Left renal cortex interstitium (tissue), 4 donors: Measurements from ENCODE around the gene LTN1. TPM values are rescaled to one million over a fixed set of nuclear protein-coding genes. Genes with fewer than 3 reads are reported as not detected.
"Not testable (repeated sequence)": the region's sequence is repeated elsewhere in the genome, so short reads cannot be mapped to it uniquely, and the experiment has no call there.

Experiments used
- DNase-seq, 4 donors: peaks; one replicate each; pipeline ENCODE4 v3.0.0-alpha.2; 2013; ENCODE audit warnings: low read depth in 4 of 4, low spot score in 2 of 4, missing footprints in 1 of 4
- polyA plus RNA-seq, 4 donors: library from polyadenylated mRNA; unstranded; fragments of 120-200 nt; gene quantifications; one replicate each; pipeline ENCODE4 v1.2.1, GENCODE V29; 2013; ENCODE audit not compliant: insufficient read length in 4 of 4

LTN1 gene, protein sequence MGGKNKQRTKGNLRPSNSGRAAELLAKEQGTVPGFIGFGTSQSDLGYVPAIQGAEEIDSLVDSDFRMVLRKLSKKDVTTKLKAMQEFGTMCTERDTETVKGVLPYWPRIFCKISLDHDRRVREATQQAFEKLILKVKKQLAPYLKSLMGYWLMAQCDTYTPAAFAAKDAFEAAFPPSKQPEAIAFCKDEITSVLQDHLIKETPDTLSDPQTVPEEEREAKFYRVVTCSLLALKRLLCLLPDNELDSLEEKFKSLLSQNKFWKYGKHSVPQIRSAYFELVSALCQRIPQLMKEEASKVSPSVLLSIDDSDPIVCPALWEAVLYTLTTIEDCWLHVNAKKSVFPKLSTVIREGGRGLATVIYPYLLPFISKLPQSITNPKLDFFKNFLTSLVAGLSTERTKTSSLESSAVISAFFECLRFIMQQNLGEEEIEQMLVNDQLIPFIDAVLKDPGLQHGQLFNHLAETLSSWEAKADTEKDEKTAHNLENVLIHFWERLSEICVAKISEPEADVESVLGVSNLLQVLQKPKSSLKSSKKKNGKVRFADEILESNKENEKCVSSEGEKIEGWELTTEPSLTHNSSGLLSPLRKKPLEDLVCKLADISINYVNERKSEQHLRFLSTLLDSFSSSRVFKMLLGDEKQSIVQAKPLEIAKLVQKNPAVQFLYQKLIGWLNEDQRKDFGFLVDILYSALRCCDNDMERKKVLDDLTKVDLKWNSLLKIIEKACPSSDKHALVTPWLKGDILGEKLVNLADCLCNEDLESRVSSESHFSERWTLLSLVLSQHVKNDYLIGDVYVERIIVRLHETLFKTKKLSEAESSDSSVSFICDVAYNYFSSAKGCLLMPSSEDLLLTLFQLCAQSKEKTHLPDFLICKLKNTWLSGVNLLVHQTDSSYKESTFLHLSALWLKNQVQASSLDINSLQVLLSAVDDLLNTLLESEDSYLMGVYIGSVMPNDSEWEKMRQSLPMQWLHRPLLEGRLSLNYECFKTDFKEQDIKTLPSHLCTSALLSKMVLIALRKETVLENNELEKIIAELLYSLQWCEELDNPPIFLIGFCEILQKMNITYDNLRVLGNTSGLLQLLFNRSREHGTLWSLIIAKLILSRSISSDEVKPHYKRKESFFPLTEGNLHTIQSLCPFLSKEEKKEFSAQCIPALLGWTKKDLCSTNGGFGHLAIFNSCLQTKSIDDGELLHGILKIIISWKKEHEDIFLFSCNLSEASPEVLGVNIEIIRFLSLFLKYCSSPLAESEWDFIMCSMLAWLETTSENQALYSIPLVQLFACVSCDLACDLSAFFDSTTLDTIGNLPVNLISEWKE (N-terminal part only)
- polyA plus RNA-seq, result 10 to 100 TPM; 31.0 to 40.1 (median 34.0) TPM

DNA sequence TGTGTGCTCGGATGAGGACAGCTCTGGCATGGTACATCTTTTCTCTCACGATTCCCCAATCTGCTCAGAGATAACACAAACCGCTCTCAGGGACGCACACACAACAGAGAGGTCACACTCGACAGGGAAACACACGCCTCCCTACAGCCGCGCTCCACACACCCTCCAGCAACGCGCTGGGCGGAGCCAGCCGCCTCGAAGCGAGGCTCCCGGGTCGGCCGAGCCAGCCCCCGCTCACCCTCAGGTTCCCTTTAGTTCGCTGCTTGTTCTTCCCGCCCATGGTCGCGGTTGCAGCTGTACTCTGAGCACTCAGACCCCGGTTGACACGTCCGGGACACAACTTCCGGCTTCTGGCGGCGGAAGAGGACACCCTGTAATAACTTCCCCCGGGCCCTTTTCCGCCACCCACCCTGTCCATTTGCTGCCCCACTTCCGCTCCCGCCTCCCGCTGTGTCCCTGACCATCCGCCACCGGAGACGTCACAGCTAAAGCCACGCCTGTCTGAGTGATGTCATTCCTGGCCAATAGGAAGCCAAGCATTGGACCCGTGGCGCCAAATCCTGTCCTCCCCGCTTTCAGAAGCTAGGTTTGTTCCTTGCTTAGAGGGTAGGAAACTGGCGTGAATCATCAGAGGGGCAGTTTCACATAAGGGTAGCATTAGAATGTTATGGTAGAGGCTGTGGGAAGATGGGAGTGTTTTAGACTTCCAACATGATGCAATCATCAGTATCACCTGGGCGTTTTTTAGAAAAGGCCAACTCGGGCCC, at the start of gene LTN1:
Gene LTN1 (minus strand): TSS at position 352 of the 767 bp plus-strand sequence. CDS start 72 bp downstream, at position 280.
- DNase-seq, result peak; percentile 96 to 99 (median 98)

- DNase-seq, result no peak
Measured at GRCh38 chr21:29034678-29035077, 42.0 kb upstream of the LTN1 start.

- DNase-seq, result no peak
Measured at GRCh38 chr21:29033871-29034270, 41.2 kb upstream of the LTN1 start.

DNA sequence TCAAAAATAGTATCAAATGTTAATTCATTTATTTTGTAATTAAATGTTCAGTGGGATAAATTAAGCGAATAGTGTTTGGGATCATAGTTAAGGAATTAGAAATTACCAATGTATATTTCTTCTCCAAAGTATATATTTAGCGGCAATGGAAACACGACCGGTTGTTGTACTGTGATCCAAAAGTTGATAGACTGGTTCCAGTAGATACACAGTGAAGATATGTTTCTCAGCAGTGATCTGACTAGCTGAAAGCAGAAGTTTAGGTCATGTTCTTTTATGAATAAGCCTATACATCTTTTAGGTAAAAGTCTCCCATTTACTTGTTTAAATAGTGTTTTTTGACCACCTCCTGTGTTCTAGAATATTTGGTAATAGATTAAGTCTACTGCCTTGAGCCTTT, 40.6 kb upstream of the LTN1 start:
- no peak for DNase-seq

- DNase-seq, result no peak
Measured at GRCh38 chr21:29030909-29031308, 38.2 kb upstream of the LTN1 start.

DNA sequence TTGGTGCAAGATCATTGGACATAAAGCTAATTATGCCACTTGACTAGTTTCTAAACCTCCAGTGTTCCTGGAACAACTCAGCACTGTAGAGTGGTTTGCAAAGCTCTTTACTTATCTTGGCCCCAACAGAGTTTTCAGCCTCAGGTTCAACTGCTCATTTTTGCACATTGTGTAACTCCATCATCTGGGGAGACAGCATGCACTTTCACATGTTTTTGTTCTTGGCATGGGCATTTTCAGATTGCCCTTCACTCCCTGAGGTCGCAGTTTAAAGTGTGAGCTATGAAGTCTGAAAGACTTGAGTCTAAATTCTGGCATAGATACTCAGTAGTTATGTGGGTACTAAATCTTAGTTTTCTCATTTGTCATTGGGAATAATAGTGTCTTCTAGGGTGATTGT, 36.8 kb upstream of the LTN1 start:
- DNase-seq, result no peak

- DNase-seq, result no peak
Measured at GRCh38 chr21:29025328-29025713, 32.6 kb upstream of the LTN1 start.

GRCh38 chr21:29024474-29025327, 32.0 kb upstream of the LTN1 start, which contains the start of gene USP16:
Gene USP16, plus strand, starts transcription at chr21:29024668. Its CDS starts 3,246 bp downstream, at chr21:29027914.
- DNase-seq, result peak; percentile 97 to 100 (median 99)

GRCh38 chr21:29022166-29022565, 29.5 kb upstream of the LTN1 start:
- no peak for DNase-seq

GRCh38 chr21:29018540-29018939, 25.9 kb upstream of the LTN1 start:
- DNase-seq, result no peak

DNA sequence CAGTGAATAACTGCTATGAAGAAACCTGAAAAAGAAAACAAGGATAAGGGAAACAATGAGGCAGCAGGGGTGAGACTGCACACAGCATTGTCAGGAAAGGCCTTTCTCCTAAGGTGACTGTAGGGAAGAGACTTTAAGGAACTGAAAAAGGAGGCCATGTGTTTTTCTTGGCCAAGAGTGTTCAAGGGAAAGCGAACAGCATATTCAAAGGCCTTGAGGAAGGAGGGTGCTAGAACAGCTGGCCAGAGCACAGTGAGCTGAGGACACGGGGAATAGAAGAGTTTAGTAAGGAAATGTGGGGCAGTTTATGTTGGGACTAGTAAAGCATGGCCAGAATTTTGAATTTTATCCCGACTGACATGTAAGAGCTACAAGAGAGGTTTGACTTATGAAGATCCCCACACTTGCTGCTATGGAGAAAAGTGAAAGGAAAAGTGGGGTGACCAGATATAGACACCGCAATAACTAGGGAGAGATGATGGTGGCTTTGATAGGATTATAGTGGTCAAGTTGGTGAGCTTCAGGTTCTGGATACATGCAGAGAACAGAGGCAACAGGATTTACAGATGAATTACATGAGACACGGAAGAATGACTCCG, 25.1 kb upstream of the LTN1 start:
- no peak for DNase-seq

DNA sequence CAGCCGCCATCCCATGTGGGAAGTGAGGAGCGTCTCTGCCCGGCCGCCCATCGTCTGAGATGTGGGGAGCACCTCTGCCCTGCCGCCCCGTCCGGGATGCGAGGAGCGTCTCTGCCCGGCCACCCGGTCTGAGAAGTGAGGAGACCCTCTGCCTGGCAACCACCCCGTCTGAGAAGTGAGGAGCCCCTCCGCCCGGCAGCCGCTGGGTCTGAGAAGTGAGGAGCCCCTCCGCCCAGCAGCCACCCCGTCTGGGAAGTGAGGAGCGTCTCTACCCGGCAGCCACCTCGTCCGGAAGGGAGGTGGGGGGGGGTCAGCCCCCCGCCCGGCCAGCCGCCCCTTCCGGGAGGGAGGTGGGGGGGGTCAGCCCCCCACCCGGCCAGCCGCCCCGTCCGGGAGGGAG, 18.6 kb upstream of the LTN1 start:
- DNase-seq, result not testable (repeated sequence)

DNA sequence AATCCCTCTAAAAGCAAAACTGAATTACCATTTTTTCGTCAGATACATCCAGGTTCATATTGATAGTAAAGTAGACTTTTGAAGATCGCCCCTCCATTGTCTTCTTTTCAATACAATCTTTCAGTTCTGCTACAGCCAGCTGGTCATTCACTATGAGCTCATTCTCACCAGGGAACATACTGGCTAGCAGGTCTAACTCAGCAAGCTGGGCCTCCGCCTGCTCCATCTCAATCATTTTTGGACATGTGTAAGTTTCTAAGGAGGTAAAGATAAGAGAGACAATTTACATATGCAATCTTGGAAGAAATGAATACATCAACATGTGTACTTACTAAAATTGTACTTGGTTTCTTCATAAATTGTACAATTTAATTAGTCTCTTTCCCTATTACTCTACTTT, 15.7 kb upstream of the LTN1 start:
- DNase-seq, result no peak

GRCh38 chr21:29007810-29008209, 15.1 kb upstream of the LTN1 start:
- DNase-seq, result no peak

- DNase-seq, result no peak
Measured at GRCh38 chr21:29007135-29007534, 14.5 kb upstream of the LTN1 start.

GRCh38 chr21:29005696-29006095, 13.0 kb upstream of the LTN1 start:
- DNase-seq, result no peak

- DNase-seq, result peak; percentile 87 to 93 (median 91)
Measured at GRCh38 chr21:29002442-29003144, 9.9 kb upstream of the LTN1 start.

DNA sequence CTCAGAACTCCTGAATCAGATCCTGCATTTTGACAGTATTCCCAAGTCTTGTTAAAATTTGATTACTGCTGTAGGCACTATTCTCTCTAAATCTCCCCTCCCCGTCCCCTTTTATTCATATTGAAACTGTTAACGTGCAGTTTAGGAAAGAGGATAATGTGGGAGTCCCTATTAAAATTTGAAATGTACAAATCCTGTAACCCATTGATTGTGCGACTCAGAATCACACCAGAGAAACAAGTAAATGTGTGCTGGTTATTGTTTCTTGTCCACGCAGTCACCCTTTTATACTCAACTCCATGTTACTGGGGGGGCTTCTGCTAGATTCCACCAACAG, 584 bp upstream of the LTN1 start:
- no peak for DNase-seq
